HG02571 (cell line): Measurements from ENCODE around the gene ITPR2.

Experiments
- ATAC-seq: cut with Tn5 transposase; IDR thresholded peaks from one replicate; pipeline ENCODE4 v1.9.1; 2021; ENCODE audit warnings: mild to moderate bottlenecking, moderate library complexity; ENCODE audit not compliant: unreplicated experiment

ITPR2 gene

GRCh38 chr12:26711072-26711471 is 121.9 kb downstream of the ITPR2 start:
- ATAC-seq, result no peak

GRCh38 chr12:26705851-26706250 is 127.1 kb downstream of the ITPR2 start:
- no peak for ATAC-seq

- ATAC-seq, result no peak
Observed at GRCh38 chr12:26704684-26705460, 128.1 kb downstream of the ITPR2 start.

GRCh38 chr12:26704214-26704613 is 128.8 kb downstream of the ITPR2 start:
- ATAC-seq, result no peak

GRCh38 chr12:26702741-26703140 is 130.3 kb downstream of the ITPR2 start:
- no peak for ATAC-seq

GRCh38 chr12:26701604-26702215 is 131.3 kb downstream of the ITPR2 start:
- no peak for ATAC-seq

- no peak for ATAC-seq
Observed at GRCh38 chr12:26700430-26700829, 132.6 kb downstream of the ITPR2 start.

GRCh38 chr12:26699237-26699636 is 133.8 kb downstream of the ITPR2 start:
- no peak for ATAC-seq

GRCh38 chr12:26698186-26698585 is 134.8 kb downstream of the ITPR2 start:
- no peak for ATAC-seq

GRCh38 chr12:26697217-26697616 is 135.8 kb downstream of the ITPR2 start:
- ATAC-seq, result no peak

- no peak for ATAC-seq
Observed at GRCh38 chr12:26696613-26697092, 136.3 kb downstream of the ITPR2 start.

GRCh38 chr12:26696048-26696612 is 136.9 kb downstream of the ITPR2 start:
- ATAC-seq, result no peak

GRCh38 chr12:26694402-26694801 is 138.6 kb downstream of the ITPR2 start:
- ATAC-seq, result no peak

- ATAC-seq, result no peak
Observed at GRCh38 chr12:26692407-26692806, 140.6 kb downstream of the ITPR2 start.

- no peak for ATAC-seq
Observed at GRCh38 chr12:26691234-26691970, 141.6 kb downstream of the ITPR2 start.

- no peak for ATAC-seq
Observed at GRCh38 chr12:26690601-26691000, 142.4 kb downstream of the ITPR2 start.

- no peak for ATAC-seq
Observed at GRCh38 chr12:26689281-26689841, 143.6 kb downstream of the ITPR2 start.

GRCh38 chr12:26688344-26688904 is 144.6 kb downstream of the ITPR2 start:
- ATAC-seq, result no peak

- ATAC-seq, result no peak
Observed at GRCh38 chr12:26686408-26686807, 146.6 kb downstream of the ITPR2 start.

- ATAC-seq, result no peak
Observed at GRCh38 chr12:26684101-26684500, 148.9 kb downstream of the ITPR2 start.

GRCh38 chr12:26683443-26683842 is 149.6 kb downstream of the ITPR2 start:
- ATAC-seq, result no peak
